Measurements from ENCODE around the gene DDR2.

Gene DDR2

GRCh38 chr1:162672622-162673260 lies 40.5 kb downstream of the DDR2 start:
- DNase-seq (ENCODE audit: low spot score): no peak

GRCh38 chr1:162674034-162674608 lies 41.9 kb downstream of the DDR2 start:
- no peak for DNase-seq (ENCODE audit: low spot score)

- no peak for DNase-seq (ENCODE audit: low spot score)
These were observed 43.8 kb downstream of the DDR2 start for GRCh38 chr1:162676087-162676486.

GRCh38 chr1:162676750-162677149 lies 44.5 kb downstream of the DDR2 start:
- peak; percentile 5 for DNase-seq (ENCODE audit: low spot score)

GRCh38 chr1:162677607-162678371 lies 45.5 kb downstream of the DDR2 start:
- DNase-seq (ENCODE audit: low spot score): no peak

- DNase-seq (ENCODE audit: low spot score): no peak
These were observed 46.2 kb downstream of the DDR2 start for GRCh38 chr1:162678439-162678838.

GRCh38 chr1:162679298-162679697 lies 47.0 kb downstream of the DDR2 start:
- DNase-seq (ENCODE audit: low spot score): no peak

- no peak for DNase-seq (ENCODE audit: low spot score)
These were observed 48.3 kb downstream of the DDR2 start for GRCh38 chr1:162680419-162681121.

- DNase-seq (ENCODE audit: low spot score): no peak
These were observed 48.8 kb downstream of the DDR2 start for GRCh38 chr1:162681122-162681436.

- no peak for DNase-seq (ENCODE audit: low spot score)
These were observed 49.8 kb downstream of the DDR2 start for GRCh38 chr1:162682013-162682419.

- DNase-seq (ENCODE audit: low spot score): no peak
These were observed 55.6 kb downstream of the DDR2 start for GRCh38 chr1:162687870-162688269.

GRCh38 chr1:162688521-162688920 lies 56.3 kb downstream of the DDR2 start:
- no peak for DNase-seq (ENCODE audit: low spot score)

- DNase-seq (ENCODE audit: low spot score): no peak
These were observed 56.7 kb downstream of the DDR2 start for GRCh38 chr1:162688931-162689330.

GRCh38 chr1:162689745-162690671 lies 57.7 kb downstream of the DDR2 start:
- DNase-seq (ENCODE audit: low spot score): no peak

GRCh38 chr1:162690672-162691434 lies 58.6 kb downstream of the DDR2 start:
- DNase-seq (ENCODE audit: low spot score): no peak

GRCh38 chr1:162691999-162692575 lies 59.8 kb downstream of the DDR2 start:
- no peak for DNase-seq (ENCODE audit: low spot score)

GRCh38 chr1:162694911-162695310 lies 62.6 kb downstream of the DDR2 start:
- DNase-seq (ENCODE audit: low spot score): no peak

- no peak for DNase-seq (ENCODE audit: low spot score)
These were observed 63.4 kb downstream of the DDR2 start for GRCh38 chr1:162695687-162696086.

GRCh38 chr1:162696286-162696862 lies 64.1 kb downstream of the DDR2 start:
- peak; percentile 71 for DNase-seq (ENCODE audit: low spot score)

Data from pons (tissue), 1 donor.